ENCODE results near the gene RXRA. TPM values are rescaled to one million over a fixed set of nuclear protein-coding genes. Genes with fewer than 3 reads are reported as not detected.

Gene RXRA
- total and polyA plus RNA-seq, 10 of the 15 experiments (the other 5 are each of a cell fraction or from before 2014, with no cell fraction given) = 0.89 to 36.8 (median 11.1) TPM

DNA sequence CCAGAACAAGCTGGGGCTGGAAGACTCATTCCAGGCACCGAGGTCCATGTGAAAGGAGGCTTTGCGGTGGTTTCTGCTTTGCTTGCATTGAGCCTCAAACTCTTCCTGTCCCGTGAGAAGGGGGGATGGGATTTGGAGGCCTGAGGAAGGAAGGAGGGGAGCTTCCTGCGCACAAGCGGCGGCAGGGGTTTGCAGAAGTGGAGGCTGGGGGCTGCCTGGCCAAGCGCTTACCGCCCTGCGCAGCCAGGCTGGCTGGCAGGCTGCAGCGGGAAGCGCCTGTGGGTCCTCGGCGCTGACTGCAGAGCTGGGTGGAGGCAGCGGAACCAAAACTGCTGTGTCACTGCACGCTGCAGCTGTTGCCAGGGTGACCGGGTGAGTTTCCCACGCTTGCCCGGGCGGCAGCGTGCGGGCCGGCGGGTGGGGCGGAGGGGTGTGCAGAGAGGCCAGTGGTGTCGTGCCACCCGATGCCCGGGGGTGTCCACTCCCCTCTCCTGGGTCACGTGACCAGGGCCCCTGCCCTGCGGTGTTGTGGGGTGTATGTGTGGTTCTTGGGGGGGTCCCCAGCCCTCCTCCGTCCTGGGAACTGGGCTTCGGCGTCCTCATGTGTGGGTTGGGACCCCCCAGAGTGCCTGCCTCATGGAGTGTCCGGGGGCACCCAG, 81.0 kb downstream of the RXRA start (continued):
- peak; percentile 44; the same call in 1 of the 3 replicates for TF ChIP-seq POU2F2 (IDR thresholded peaks at IDR 0.05; ENCODE audit: borderline replicate concordance, low read depth, low read length)
- TF ChIP-seq, protein P1, sequence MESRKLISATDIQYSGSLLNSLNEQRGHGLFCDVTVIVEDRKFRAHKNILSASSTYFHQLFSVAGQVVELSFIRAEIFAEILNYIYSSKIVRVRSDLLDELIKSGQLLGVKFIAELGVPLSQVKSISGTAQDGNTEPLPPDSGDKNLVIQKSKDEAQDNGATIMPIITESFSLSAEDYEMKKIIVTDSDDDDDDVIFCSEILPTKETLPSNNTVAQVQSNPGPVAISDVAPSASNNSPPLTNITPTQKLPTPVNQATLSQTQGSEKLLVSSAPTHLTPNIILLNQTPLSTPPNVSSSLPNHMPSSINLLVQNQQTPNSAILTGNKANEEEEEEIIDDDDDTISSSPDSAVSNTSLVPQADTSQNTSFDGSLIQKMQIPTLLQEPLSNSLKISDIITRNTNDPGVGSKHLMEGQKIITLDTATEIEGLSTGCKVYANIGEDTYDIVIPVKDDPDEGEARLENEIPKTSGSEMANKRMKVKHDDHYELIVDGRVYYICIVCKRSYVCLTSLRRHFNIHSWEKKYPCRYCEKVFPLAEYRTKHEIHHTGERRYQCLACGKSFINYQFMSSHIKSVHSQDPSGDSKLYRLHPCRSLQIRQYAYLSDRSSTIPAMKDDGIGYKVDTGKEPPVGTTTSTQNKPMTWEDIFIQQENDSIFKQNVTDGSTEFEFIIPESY (IDR thresholded peaks at IDR 0.05) = no peak
- no peak for TF ChIP-seq PML (IDR thresholded peaks at IDR 0.05; ENCODE audit: low read length)
- TF ChIP-seq, protein P2, sequence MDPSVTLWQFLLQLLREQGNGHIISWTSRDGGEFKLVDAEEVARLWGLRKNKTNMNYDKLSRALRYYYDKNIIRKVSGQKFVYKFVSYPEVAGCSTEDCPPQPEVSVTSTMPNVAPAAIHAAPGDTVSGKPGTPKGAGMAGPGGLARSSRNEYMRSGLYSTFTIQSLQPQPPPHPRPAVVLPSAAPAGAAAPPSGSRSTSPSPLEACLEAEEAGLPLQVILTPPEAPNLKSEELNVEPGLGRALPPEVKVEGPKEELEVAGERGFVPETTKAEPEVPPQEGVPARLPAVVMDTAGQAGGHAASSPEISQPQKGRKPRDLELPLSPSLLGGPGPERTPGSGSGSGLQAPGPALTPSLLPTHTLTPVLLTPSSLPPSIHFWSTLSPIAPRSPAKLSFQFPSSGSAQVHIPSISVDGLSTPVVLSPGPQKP (IDR thresholded peaks at IDR 0.05; ENCODE audit: low read depth, low read length) = no peak
- TF ChIP-seq, protein P3, sequence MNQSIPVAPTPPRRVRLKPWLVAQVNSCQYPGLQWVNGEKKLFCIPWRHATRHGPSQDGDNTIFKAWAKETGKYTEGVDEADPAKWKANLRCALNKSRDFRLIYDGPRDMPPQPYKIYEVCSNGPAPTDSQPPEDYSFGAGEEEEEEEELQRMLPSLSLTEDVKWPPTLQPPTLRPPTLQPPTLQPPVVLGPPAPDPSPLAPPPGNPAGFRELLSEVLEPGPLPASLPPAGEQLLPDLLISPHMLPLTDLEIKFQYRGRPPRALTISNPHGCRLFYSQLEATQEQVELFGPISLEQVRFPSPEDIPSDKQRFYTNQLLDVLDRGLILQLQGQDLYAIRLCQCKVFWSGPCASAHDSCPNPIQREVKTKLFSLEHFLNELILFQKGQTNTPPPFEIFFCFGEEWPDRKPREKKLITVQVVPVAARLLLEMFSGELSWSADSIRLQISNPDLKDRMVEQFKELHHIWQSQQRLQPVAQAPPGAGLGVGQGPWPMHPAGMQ (IDR thresholded peaks at IDR 0.05; ENCODE audit: borderline replicate concordance) = no peak
- no peak for TF ChIP-seq YY1 (IDR thresholded peaks at IDR 0.05; ENCODE audit: low read depth, low read length)
- TF ChIP-seq BCL11A (IDR thresholded peaks at IDR 0.05; ENCODE audit: low read depth, low read length) = 0 out of 2 replicates have a peak, but pooled peaks have one; percentile 6
- no peak for TF ChIP-seq KLF5 (IDR thresholded peaks at IDR 0.05; ENCODE audit: partially characterized antibody)
- no peak for TF ChIP-seq SIX5 (IDR thresholded peaks at IDR 0.05; ENCODE audit: low read depth, low read length, severe bottlenecking)
- no peak for TF ChIP-seq JUNB (IDR thresholded peaks at IDR 0.05)
- peak; percentile 61 for TF ChIP-seq MEF2B (IDR thresholded peaks at IDR 0.05; ENCODE audit: partially characterized antibody, poor library complexity, severe bottlenecking)
- no peak for TF ChIP-seq YBX1 (IDR thresholded peaks at IDR 0.05)
- TF ChIP-seq IRF4 (IDR thresholded peaks at IDR 0.05; ENCODE audit: low read depth, low read length) = 0 out of 2 replicates have a peak, but pooled peaks have one; percentile 24
- no peak for TF ChIP-seq TCF7 (IDR thresholded peaks at IDR 0.05; ENCODE audit: borderline replicate concordance)
- TF ChIP-seq, protein P4, sequence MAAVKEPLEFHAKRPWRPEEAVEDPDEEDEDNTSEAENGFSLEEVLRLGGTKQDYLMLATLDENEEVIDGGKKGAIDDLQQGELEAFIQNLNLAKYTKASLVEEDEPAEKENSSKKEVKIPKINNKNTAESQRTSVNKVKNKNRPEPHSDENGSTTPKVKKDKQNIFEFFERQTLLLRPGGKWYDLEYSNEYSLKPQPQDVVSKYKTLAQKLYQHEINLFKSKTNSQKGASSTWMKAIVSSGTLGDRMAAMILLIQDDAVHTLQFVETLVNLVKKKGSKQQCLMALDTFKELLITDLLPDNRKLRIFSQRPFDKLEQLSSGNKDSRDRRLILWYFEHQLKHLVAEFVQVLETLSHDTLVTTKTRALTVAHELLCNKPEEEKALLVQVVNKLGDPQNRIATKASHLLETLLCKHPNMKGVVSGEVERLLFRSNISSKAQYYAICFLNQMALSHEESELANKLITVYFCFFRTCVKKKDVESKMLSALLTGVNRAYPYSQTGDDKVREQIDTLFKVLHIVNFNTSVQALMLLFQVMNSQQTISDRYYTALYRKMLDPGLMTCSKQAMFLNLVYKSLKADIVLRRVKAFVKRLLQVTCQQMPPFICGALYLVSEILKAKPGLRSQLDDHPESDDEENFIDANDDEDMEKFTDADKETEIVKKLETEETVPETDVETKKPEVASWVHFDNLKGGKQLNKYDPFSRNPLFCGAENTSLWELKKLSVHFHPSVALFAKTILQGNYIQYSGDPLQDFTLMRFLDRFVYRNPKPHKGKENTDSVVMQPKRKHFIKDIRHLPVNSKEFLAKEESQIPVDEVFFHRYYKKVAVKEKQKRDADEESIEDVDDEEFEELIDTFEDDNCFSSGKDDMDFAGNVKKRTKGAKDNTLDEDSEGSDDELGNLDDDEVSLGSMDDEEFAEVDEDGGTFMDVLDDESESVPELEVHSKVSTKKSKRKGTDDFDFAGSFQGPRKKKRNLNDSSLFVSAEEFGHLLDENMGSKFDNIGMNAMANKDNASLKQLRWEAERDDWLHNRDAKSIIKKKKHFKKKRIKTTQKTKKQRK (IDR thresholded peaks at IDR 0.05; ENCODE audit: low read depth, low read length) = no peak
- no peak for TF ChIP-seq CBX5 (IDR thresholded peaks at IDR 0.05; ENCODE audit: low read depth)
- TF ChIP-seq RAD21 (IDR thresholded peaks at IDR 0.05; ENCODE audit: insufficient read depth, low read depth, low read length) = no peak
- TF ChIP-seq SMAD1 (IDR thresholded peaks at IDR 0.05; ENCODE audit: low read depth, partially characterized antibody) = no peak
- no peak; a peak in 1 of 4 replicates for TF ChIP-seq EP300 (IDR thresholded peaks at IDR 0.05; ENCODE audit: borderline replicate concordance in 1 of 2, control insufficient read depth in 1 of 2, low read depth in 2 of 2, low read length in 2 of 2)
- peak; percentile 91 for TF ChIP-seq RAD51 (IDR thresholded peaks at IDR 0.05)
- no peak for TF ChIP-seq ZNF622 (IDR thresholded peaks at IDR 0.05)
- TF ChIP-seq ZZZ3 (IDR thresholded peaks at IDR 0.05; ENCODE audit: control insufficient read depth, insufficient read length, low read depth) = no peak
- no peak for TF ChIP-seq WRNIP1 (IDR thresholded peaks at IDR 0.05; ENCODE audit: borderline replicate concordance, low read depth, low read length)
- TF ChIP-seq ETV6 (conservative IDR thresholded peaks at IDR 0.05 in 1 of 2, IDR thresholded peaks at IDR 0.05 in 1 of 2; ENCODE audit: borderline replicate concordance in 1 of 2, low read depth in 1 of 2) = no peak

All from GM12878 (cell line).